GM21381 (cell line): Measurements from ENCODE around the gene COL26A1.
"Not testable (repeated sequence)": the region's sequence is repeated elsewhere in the genome, so short reads cannot be mapped to it uniquely, and the experiment has no call there.

Experiments used
- ATAC-seq: cut with Tn5 transposase; IDR thresholded peaks from one replicate; pipeline ENCODE4 v1.9.1; 2021; ENCODE audit warnings: mild to moderate bottlenecking, moderate library complexity; ENCODE audit not compliant: unreplicated experiment

The COL26A1 gene

GRCh38 chr7:101400751-101401150 lies 38.1 kb downstream of the COL26A1 start:
- no peak for ATAC-seq

- no peak for ATAC-seq
These were observed 38.9 kb downstream of the COL26A1 start for GRCh38 chr7:101401390-101402080.

- no peak for ATAC-seq
These were observed 39.6 kb downstream of the COL26A1 start for GRCh38 chr7:101402081-101402779.

GRCh38 chr7:101402835-101403234 lies 40.2 kb downstream of the COL26A1 start:
- no peak for ATAC-seq

- no peak for ATAC-seq
These were observed 42.9 kb downstream of the COL26A1 start for GRCh38 chr7:101405474-101406067.

- ATAC-seq = no peak
These were observed 48.2 kb downstream of the COL26A1 start for GRCh38 chr7:101410743-101411507.

GRCh38 chr7:101411508-101411874 lies 48.8 kb downstream of the COL26A1 start:
- no peak for ATAC-seq

- ATAC-seq = no peak
These were observed 50.3 kb downstream of the COL26A1 start for GRCh38 chr7:101412976-101413375.

- ATAC-seq = no peak
These were observed 56.0 kb downstream of the COL26A1 start for GRCh38 chr7:101418694-101419093.

- no peak for ATAC-seq
These were observed 57.2 kb downstream of the COL26A1 start for GRCh38 chr7:101419831-101420230.

GRCh38 chr7:101420436-101420835 lies 57.8 kb downstream of the COL26A1 start:
- no peak for ATAC-seq

- ATAC-seq = no peak
These were observed 59.9 kb downstream of the COL26A1 start for GRCh38 chr7:101422356-101423195.

GRCh38 chr7:101426303-101427011 lies 63.8 kb downstream of the COL26A1 start:
- ATAC-seq = no peak

- ATAC-seq = no peak
These were observed 65.6 kb downstream of the COL26A1 start for GRCh38 chr7:101428093-101428866.

- no peak for ATAC-seq
These were observed 69.6 kb downstream of the COL26A1 start for GRCh38 chr7:101432316-101432715.

GRCh38 chr7:101433688-101434087 lies 71.0 kb downstream of the COL26A1 start:
- ATAC-seq = no peak

- not testable (repeated sequence) for ATAC-seq
These were observed 71.5 kb downstream of the COL26A1 start for GRCh38 chr7:101434155-101434554.

GRCh38 chr7:101435461-101436220 lies 73.0 kb downstream of the COL26A1 start:
- ATAC-seq = no peak
